WTC11 (cell line): ENCODE data around the gene KANSL3. TPM values are rescaled to one million over a fixed set of nuclear protein-coding genes. Genes with fewer than 3 reads are reported as not detected.

Source experiments
- ATAC-seq: fragments of 200-7000 bp; cut with Tn5 transposase; 2 replicates; pipeline ENCODE4 v1.10.0; 2021; ENCODE audit warnings: mild to moderate bottlenecking, moderate library complexity
- CTCF ChIA-PET: fragments of 300-600 bp; sonication (Branson Sonifier 250); formaldehyde crosslinking; loops from one replicate; lab custom pipeline; 2021; ENCODE audit warnings: antibody characterized with exemption; lab: Charles Lee
- POLR2A ChIA-PET: fragments of 350-600 bp; sonication (Branson Sonifier 250); formaldehyde crosslinking; loops from one replicate; lab custom pipeline; 2021; ENCODE audit warnings: antibody characterized with exemption; lab: Charles Lee
- DNase-seq: peaks from one replicate; pipeline ENCODE4 v3.0.0; 2021; ENCODE audit warnings: low spot score
- H3K27ac Mint-ChIP-seq: 2 replicates; pipeline ENCODE4 v1.8.0; 2021; ENCODE audit warnings: mixed read lengths
- H3K27me3 Mint-ChIP-seq: 2 replicates; pipeline ENCODE4 v1.8.0; 2021; ENCODE audit warnings: low read depth, mild to moderate bottlenecking, moderate library complexity, mixed read lengths
- H3K36me3 Mint-ChIP-seq: 2 replicates; pipeline ENCODE4 v1.8.0; 2021; ENCODE audit warnings: mixed read lengths
- H3K4me1 Mint-ChIP-seq: 2 replicates; pipeline ENCODE4 v1.8.0; 2022; ENCODE audit warnings: mixed read lengths
- H3K4me3 Mint-ChIP-seq: 2 replicates; pipeline ENCODE4 v1.8.0; 2021; ENCODE audit warnings: mild to moderate bottlenecking, moderate library complexity, mixed read lengths
- H3K9me3 Mint-ChIP-seq: 2 replicates; pipeline ENCODE4 v1.8.0; 2021; ENCODE audit warnings: mixed read lengths
- CBFB ChIP-seq: sonication (generic); formaldehyde crosslinking; IDR thresholded peaks from 2 replicates; pipeline ENCODE4 v1.8.1; 2022; ENCODE audit warnings: mild to moderate bottlenecking, low read depth, missing genetic modification reagents
- CREB1 ChIP-seq: sonication (generic); formaldehyde crosslinking; IDR thresholded peaks from 2 replicates; pipeline ENCODE4 v1.8.0; 2023; ENCODE audit warnings: mild to moderate bottlenecking, missing genetic modification reagents
- ETV6 ChIP-seq: sonication (generic); formaldehyde crosslinking; IDR thresholded peaks from 2 replicates; pipeline ENCODE4 v1.8.1; 2022; ENCODE audit warnings: mild to moderate bottlenecking, missing genetic modification reagents
- FOXK1 ChIP-seq: sonication (generic); formaldehyde crosslinking; IDR thresholded peaks from 2 replicates; pipeline ENCODE4 v1.8.0; 2022; ENCODE audit warnings: mild to moderate bottlenecking, moderate library complexity, missing genetic modification reagents
- RELA ChIP-seq: sonication (generic); formaldehyde crosslinking; IDR thresholded peaks from 2 replicates; pipeline ENCODE4 v1.8.1; 2022; ENCODE audit warnings: missing genetic modification reagents, mild to moderate bottlenecking, borderline replicate concordance
- SMAD3 ChIP-seq: sonication (generic); formaldehyde crosslinking; IDR thresholded peaks from 2 replicates; pipeline ENCODE4 v1.8.0; 2022; ENCODE audit warnings: missing genetic modification reagents, mild to moderate bottlenecking, borderline replicate concordance
- SOX15 ChIP-seq: fragments of 250-450 bp; sonication (Bioruptor Pico); IDR thresholded peaks from 2 replicates; pipeline ENCODE4 v1.9.0; 2021; ENCODE audit warnings: mild to moderate bottlenecking
- SP1 ChIP-seq: sonication (generic); formaldehyde crosslinking; conservative IDR thresholded peaks from 2 replicates; pipeline ENCODE4 v1.8.1; 2022; ENCODE audit warnings: missing genetic modification reagents
- TEAD1 ChIP-seq: sonication (generic); formaldehyde crosslinking; IDR thresholded peaks from 2 replicates; pipeline ENCODE4 v1.8.0; 2022; ENCODE audit warnings: mild to moderate bottlenecking, missing genetic modification reagents
- ZNF416 ChIP-seq: fragments of 250-450 bp; sonication (Bioruptor Pico); IDR thresholded peaks from 2 replicates; pipeline ENCODE4 v1.9.0; 2021; ENCODE audit warnings: mild to moderate bottlenecking, inconsistent platforms
- ZNF671 ChIP-seq: fragments of 250-450 bp; sonication (Bioruptor Pico); IDR thresholded peaks from 2 replicates; pipeline ENCODE4 v1.8.0; 2021; ENCODE audit warnings: mild to moderate bottlenecking
- total RNA-seq: library from RNA; stranded (reverse); gene quantifications from 3 replicates; pipeline ENCODE4 v1.2.3, GENCODE V29; 2021
- TF ChIP-seq, protein P1 (sequence below): sonication (generic); formaldehyde crosslinking; conservative IDR thresholded peaks from 2 replicates; pipeline ENCODE4 v1.8.1; 2023; ENCODE audit warnings: mild to moderate bottlenecking, low read depth, missing genetic modification reagents, moderate library complexity
- TF ChIP-seq, protein P2 (sequence below): fragments of 200-600 bp; IDR thresholded peaks from 2 replicates; pipeline ENCODE4 v1.8.0; 2022; ENCODE audit warnings: antibody characterized with exemption
- TF ChIP-seq, protein P3 (sequence below): sonication (generic); formaldehyde crosslinking; IDR thresholded peaks from 2 replicates; pipeline ENCODE4 v1.8.1; 2023; ENCODE audit warnings: mild to moderate bottlenecking, missing genetic modification reagents
- TF ChIP-seq, protein P4 (sequence below): fragments of 250-450 bp; sonication (Bioruptor Pico); IDR thresholded peaks from 2 replicates; pipeline ENCODE4 v1.9.0; 2021; ENCODE audit warnings: mild to moderate bottlenecking, borderline replicate concordance
- TF ChIP-seq, protein P5 (sequence below): sonication (generic); formaldehyde crosslinking; IDR thresholded peaks from 2 replicates; pipeline ENCODE4 v1.8.1; 2023; ENCODE audit warnings: mild to moderate bottlenecking, missing genetic modification reagents, borderline replicate concordance
- TF ChIP-seq, protein P6 (sequence below): sonication (generic); formaldehyde crosslinking; conservative IDR thresholded peaks from 2 replicates; pipeline ENCODE4 v1.8.1; 2022; ENCODE audit warnings: mild to moderate bottlenecking, missing genetic modification reagents
- TF ChIP-seq, protein P7 (sequence below): fragments of 250-450 bp; sonication (Bioruptor Pico); IDR thresholded peaks from 2 replicates; pipeline ENCODE4 v1.9.0; 2021; ENCODE audit warnings: mild to moderate bottlenecking

Gene KANSL3
- total RNA-seq, 1 experiment from 2014 or later: 32.5 TPM

DNA sequence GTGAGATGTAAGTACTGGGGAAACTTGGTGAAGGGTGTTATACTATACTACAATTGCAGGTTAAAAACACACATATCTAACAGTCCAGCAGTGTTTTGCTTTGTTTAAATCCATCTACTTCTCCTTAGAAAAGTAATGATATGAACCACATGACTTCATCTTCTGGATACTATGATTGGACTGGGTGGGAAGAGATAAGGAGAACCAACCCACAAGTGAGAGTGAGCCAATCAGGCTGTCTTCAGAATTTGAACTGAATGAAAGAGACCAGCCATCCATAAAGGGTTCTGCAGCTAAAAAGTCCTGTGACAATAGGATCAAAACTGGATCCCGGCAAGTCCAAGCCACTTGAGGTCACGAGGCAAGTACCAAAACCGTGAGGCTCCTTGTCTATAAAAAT lies 46.6 kb downstream of the KANSL3 start:
- ATAC-seq (no peak), DNase-seq (no peak)
- peaks cover 10% of the 10 kb centered on the region for H3K4me1 Mint-ChIP-seq
- ChIA-PET CTCF (no interaction called here), POLR2A (no interaction called here)
- no peak overlapping the region for H3K27ac Mint-ChIP-seq
- no peaks in the 10 kb centered on the region for H3K27me3 Mint-ChIP-seq
- H3K36me3 Mint-ChIP-seq: peaks cover 26% of the 10 kb centered on the region
- H3K9me3 Mint-ChIP-seq: no peaks in the 10 kb centered on the region
- TF ChIP-seq, protein P1, sequence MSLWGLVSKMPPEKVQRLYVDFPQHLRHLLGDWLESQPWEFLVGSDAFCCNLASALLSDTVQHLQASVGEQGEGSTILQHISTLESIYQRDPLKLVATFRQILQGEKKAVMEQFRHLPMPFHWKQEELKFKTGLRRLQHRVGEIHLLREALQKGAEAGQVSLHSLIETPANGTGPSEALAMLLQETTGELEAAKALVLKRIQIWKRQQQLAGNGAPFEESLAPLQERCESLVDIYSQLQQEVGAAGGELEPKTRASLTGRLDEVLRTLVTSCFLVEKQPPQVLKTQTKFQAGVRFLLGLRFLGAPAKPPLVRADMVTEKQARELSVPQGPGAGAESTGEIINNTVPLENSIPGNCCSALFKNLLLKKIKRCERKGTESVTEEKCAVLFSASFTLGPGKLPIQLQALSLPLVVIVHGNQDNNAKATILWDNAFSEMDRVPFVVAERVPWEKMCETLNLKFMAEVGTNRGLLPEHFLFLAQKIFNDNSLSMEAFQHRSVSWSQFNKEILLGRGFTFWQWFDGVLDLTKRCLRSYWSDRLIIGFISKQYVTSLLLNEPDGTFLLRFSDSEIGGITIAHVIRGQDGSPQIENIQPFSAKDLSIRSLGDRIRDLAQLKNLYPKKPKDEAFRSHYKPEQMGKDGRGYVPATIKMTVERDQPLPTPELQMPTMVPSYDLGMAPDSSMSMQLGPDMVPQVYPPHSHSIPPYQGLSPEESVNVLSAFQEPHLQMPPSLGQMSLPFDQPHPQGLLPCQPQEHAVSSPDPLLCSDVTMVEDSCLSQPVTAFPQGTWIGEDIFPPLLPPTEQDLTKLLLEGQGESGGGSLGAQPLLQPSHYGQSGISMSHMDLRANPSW: no peak
- no peak for TF ChIP-seq ETV6 (CRISPR knock-in tag)
- TF ChIP-seq SP1 (CRISPR knock-in tag): no peak
- TF ChIP-seq RELA (CRISPR knock-in tag): no peak
- no peak for TF ChIP-seq SMAD3 (CRISPR knock-in tag)
- TF ChIP-seq, protein P2, sequence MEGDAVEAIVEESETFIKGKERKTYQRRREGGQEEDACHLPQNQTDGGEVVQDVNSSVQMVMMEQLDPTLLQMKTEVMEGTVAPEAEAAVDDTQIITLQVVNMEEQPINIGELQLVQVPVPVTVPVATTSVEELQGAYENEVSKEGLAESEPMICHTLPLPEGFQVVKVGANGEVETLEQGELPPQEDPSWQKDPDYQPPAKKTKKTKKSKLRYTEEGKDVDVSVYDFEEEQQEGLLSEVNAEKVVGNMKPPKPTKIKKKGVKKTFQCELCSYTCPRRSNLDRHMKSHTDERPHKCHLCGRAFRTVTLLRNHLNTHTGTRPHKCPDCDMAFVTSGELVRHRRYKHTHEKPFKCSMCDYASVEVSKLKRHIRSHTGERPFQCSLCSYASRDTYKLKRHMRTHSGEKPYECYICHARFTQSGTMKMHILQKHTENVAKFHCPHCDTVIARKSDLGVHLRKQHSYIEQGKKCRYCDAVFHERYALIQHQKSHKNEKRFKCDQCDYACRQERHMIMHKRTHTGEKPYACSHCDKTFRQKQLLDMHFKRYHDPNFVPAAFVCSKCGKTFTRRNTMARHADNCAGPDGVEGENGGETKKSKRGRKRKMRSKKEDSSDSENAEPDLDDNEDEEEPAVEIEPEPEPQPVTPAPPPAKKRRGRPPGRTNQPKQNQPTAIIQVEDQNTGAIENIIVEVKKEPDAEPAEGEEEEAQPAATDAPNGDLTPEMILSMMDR: no peak
- no peak for TF ChIP-seq ZNF671
- TF ChIP-seq, protein P3, sequence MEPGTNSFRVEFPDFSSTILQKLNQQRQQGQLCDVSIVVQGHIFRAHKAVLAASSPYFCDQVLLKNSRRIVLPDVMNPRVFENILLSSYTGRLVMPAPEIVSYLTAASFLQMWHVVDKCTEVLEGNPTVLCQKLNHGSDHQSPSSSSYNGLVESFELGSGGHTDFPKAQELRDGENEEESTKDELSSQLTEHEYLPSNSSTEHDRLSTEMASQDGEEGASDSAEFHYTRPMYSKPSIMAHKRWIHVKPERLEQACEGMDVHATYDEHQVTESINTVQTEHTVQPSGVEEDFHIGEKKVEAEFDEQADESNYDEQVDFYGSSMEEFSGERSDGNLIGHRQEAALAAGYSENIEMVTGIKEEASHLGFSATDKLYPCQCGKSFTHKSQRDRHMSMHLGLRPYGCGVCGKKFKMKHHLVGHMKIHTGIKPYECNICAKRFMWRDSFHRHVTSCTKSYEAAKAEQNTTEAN: no peak
- no peak for TF ChIP-seq CBFB (CRISPR knock-in tag)
- TF ChIP-seq, protein P4, sequence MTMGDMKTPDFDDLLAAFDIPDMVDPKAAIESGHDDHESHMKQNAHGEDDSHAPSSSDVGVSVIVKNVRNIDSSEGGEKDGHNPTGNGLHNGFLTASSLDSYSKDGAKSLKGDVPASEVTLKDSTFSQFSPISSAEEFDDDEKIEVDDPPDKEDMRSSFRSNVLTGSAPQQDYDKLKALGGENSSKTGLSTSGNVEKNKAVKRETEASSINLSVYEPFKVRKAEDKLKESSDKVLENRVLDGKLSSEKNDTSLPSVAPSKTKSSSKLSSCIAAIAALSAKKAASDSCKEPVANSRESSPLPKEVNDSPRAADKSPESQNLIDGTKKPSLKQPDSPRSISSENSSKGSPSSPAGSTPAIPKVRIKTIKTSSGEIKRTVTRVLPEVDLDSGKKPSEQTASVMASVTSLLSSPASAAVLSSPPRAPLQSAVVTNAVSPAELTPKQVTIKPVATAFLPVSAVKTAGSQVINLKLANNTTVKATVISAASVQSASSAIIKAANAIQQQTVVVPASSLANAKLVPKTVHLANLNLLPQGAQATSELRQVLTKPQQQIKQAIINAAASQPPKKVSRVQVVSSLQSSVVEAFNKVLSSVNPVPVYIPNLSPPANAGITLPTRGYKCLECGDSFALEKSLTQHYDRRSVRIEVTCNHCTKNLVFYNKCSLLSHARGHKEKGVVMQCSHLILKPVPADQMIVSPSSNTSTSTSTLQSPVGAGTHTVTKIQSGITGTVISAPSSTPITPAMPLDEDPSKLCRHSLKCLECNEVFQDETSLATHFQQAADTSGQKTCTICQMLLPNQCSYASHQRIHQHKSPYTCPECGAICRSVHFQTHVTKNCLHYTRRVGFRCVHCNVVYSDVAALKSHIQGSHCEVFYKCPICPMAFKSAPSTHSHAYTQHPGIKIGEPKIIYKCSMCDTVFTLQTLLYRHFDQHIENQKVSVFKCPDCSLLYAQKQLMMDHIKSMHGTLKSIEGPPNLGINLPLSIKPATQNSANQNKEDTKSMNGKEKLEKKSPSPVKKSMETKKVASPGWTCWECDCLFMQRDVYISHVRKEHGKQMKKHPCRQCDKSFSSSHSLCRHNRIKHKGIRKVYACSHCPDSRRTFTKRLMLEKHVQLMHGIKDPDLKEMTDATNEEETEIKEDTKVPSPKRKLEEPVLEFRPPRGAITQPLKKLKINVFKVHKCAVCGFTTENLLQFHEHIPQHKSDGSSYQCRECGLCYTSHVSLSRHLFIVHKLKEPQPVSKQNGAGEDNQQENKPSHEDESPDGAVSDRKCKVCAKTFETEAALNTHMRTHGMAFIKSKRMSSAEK: no peak
- TF ChIP-seq SOX15 (CRISPR knock-in tag): no peak
- H3K4me3 Mint-ChIP-seq: no peak overlapping the region

DNA sequence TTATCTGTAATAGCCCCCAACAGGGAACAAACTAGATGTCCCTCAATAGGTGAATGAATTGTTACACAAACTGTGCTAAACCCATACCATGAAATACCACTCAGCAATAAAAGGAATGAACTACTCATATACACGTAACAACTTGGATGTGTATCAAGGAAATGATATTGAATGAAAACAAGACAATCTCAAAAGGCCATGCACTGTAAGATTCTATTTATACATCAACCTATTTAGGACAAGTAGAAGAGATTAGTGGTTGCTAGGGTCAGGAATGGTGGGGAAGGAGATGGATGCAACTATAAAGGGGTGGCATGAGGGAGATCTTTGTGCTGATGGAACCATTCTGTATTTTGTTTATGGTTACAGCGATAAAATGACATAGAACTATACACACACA lies 47.1 kb downstream of the KANSL3 start:
- Mint-ChIP-seq H3K9me3 (no peaks in the 10 kb centered on the region), H3K4me3 (no peak overlapping the region), H3K27ac (no peak overlapping the region), H3K27me3 (no peaks in the 10 kb centered on the region), H3K36me3 (peaks cover 26% of the 10 kb centered on the region), H3K4me1 (peaks cover 10% of the 10 kb centered on the region)
- ChIA-PET CTCF (no interaction called here), POLR2A (no interaction called here)
- no peak for ATAC-seq
- DNase-seq: no peak
- TF ChIP-seq, protein P5, sequence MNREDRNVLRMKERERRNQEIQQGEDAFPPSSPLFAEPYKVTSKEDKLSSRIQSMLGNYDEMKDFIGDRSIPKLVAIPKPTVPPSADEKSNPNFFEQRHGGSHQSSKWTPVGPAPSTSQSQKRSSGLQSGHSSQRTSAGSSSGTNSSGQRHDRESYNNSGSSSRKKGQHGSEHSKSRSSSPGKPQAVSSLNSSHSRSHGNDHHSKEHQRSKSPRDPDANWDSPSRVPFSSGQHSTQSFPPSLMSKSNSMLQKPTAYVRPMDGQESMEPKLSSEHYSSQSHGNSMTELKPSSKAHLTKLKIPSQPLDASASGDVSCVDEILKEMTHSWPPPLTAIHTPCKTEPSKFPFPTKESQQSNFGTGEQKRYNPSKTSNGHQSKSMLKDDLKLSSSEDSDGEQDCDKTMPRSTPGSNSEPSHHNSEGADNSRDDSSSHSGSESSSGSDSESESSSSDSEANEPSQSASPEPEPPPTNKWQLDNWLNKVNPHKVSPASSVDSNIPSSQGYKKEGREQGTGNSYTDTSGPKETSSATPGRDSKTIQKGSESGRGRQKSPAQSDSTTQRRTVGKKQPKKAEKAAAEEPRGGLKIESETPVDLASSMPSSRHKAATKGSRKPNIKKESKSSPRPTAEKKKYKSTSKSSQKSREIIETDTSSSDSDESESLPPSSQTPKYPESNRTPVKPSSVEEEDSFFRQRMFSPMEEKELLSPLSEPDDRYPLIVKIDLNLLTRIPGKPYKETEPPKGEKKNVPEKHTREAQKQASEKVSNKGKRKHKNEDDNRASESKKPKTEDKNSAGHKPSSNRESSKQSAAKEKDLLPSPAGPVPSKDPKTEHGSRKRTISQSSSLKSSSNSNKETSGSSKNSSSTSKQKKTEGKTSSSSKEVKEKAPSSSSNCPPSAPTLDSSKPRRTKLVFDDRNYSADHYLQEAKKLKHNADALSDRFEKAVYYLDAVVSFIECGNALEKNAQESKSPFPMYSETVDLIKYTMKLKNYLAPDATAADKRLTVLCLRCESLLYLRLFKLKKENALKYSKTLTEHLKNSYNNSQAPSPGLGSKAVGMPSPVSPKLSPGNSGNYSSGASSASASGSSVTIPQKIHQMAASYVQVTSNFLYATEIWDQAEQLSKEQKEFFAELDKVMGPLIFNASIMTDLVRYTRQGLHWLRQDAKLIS (CRISPR knock-in tag): no peak
- TF ChIP-seq TEAD1 (CRISPR knock-in tag) (no peak), FOXK1 (CRISPR knock-in tag) (no peak), CREB1 (CRISPR knock-in tag) (no peak), ZNF416 (no peak)
- TF ChIP-seq, protein P2: no peak
- TF ChIP-seq, protein P6, sequence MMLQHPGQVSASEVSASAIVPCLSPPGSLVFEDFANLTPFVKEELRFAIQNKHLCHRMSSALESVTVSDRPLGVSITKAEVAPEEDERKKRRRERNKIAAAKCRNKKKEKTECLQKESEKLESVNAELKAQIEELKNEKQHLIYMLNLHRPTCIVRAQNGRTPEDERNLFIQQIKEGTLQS (CRISPR knock-in tag): no peak
- TF ChIP-seq, protein P7, sequence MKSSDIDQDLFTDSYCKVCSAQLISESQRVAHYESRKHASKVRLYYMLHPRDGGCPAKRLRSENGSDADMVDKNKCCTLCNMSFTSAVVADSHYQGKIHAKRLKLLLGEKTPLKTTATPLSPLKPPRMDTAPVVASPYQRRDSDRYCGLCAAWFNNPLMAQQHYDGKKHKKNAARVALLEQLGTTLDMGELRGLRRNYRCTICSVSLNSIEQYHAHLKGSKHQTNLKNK (CRISPR knock-in tag): no peak
